KOPT-K1 (cell line): ENCODE measurements around the gene DCP1B.

Experiments used
- H3K27ac ChIP-seq: fragments of 200-600 bp; sonication (generic); 2 replicates; pipeline ENCODE4 v1.5.1; 2016; ENCODE audit warnings: antibody characterized with exemption, mild to moderate bottlenecking, low read depth, low read length; ENCODE audit not compliant: poor library complexity, severe bottlenecking
- H3K36me3 ChIP-seq: fragments of 200-600 bp; sonication (generic); 2 replicates; pipeline ENCODE4 v1.5.1; 2017; ENCODE audit warnings: antibody characterized with exemption, mild to moderate bottlenecking, low read length, moderate library complexity; ENCODE audit not compliant: insufficient read depth
- H3K9me3 ChIP-seq: fragments of 200-600 bp; sonication (generic); 2 replicates; pipeline ENCODE4 v1.5.1; 2017; ENCODE audit warnings: antibody characterized with exemption, low read length, mild to moderate bottlenecking; ENCODE audit not compliant: insufficient read depth, poor library complexity, severe bottlenecking

The DCP1B gene

DNA sequence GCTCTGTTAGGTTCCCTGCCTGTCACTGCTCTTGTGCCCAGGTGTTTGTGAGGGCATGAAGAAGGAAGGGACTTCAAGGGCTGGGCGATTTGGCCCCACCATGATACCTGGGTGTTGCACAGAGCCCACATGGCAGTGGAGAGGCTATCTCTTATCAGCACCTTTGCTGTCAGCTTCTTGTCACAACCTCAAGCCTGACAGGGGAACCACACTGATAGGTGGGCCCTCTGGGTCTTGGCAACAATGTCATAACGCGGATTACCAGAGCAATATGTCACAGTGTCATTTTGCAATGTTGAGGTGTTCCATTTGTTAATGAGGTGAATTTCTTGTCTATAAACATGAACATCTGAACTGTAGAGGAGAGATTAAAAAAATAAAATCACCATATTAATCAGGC lies 25.6 kb upstream of the DCP1B start:
- Histone ChIP-seq H3K36me3 (no peaks in the 10 kb centered on the region), H3K27ac (no peak overlapping the region), H3K9me3 (no peaks in the 10 kb centered on the region)

GRCh38 chr12:2027351-2027750 lies 23.1 kb upstream of the DCP1B start:
- H3K36me3 ChIP-seq, result no peaks in the 10 kb centered on the region
- H3K9me3 ChIP-seq, result no peaks in the 10 kb centered on the region

GRCh38 chr12:2023365-2023764 lies 19.1 kb upstream of the DCP1B start:
- Histone ChIP-seq H3K9me3 (no peaks in the 10 kb centered on the region), H3K36me3 (no peaks in the 10 kb centered on the region)

More at GRCh38 chr12:2027351-2027750, 23.1 kb upstream of the DCP1B start:
- H3K27ac ChIP-seq, result no peak overlapping the region

GRCh38 chr12:2020511-2020910 lies 16.3 kb upstream of the DCP1B start:
- Histone ChIP-seq H3K36me3 (no peaks in the 10 kb centered on the region), H3K9me3 (no peaks in the 10 kb centered on the region), H3K27ac (no peak overlapping the region)

More at GRCh38 chr12:2023365-2023764, 19.1 kb upstream of the DCP1B start:
- no peak overlapping the region for H3K27ac ChIP-seq

GRCh38 chr12:2019126-2019525 lies 14.9 kb upstream of the DCP1B start:
- Histone ChIP-seq H3K36me3 (no peaks in the 10 kb centered on the region), H3K27ac (no peak overlapping the region), H3K9me3 (no peaks in the 10 kb centered on the region)

GRCh38 chr12:2018391-2018790 lies 14.1 kb upstream of the DCP1B start:
- Histone ChIP-seq H3K9me3 (no peaks in the 10 kb centered on the region), H3K27ac (no peak overlapping the region), H3K36me3 (no peaks in the 10 kb centered on the region)

DNA sequence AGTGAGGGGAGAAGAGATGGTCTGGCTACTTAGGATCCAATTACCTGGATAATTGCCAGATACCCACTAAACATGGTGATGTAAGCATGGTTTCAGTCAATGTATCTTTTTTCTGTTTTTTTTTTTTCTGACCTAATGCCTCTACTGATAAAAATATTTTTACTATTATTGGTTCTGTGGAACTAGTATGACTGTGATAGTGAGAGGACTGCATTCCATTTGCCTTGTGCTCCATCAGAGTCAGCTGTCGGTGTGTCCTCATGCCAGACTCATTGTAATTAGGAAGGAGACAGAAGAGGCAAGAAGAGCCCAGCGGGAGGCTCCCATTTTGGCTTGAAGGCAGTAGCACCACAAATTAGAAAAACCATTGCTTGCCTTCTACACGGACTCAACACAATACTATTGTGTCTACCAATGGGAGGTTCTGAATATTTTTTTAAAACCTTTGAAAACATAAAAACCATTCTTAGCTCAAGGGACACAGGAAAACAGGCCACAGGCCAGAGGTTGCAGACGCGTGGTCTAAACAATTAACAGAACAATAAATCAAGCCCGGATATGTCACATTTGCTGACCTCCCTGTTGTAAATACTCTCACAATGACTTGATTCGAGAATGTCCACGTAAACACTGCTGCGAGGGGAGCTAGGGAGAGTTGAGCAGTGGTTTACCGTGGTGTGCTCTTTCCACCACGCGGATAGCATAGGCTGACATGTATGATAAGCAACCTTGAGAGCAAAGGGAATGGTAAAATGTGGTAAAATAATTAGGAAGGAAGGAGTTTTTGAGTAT lies 13.5 kb upstream of the DCP1B start:
- Histone ChIP-seq H3K9me3 (no peaks in the 10 kb centered on the region), H3K36me3 (no peaks in the 10 kb centered on the region), H3K27ac (no peak overlapping the region)

- Histone ChIP-seq H3K36me3 (no peaks in the 10 kb centered on the region), H3K9me3 (no peaks in the 10 kb centered on the region), H3K27ac (no peak overlapping the region)
Observed at GRCh38 chr12:2016862-2017545, 12.7 kb upstream of the DCP1B start.

DNA sequence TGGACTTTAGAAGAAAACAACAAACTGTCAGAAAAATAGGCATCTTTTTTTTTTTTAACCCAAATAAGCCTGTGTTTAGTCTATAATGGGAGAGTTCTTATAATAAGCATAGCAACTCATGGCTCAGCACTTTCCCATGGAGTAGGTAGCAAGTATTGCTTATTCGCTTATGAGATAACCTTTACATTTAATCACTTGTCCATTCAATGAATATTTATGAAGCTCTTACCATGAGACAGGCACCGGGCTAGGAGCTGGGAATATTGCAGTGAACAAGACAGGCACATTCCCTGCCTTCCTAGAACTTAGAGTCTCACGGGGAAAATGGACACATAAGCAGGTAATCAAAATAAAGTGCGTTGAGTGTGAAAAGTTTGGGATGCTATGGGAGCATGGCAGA lies 10.0 kb upstream of the DCP1B start:
- no peaks in the 10 kb centered on the region for H3K9me3 ChIP-seq
- no peaks in the 10 kb centered on the region for H3K36me3 ChIP-seq
- H3K27ac ChIP-seq, result no peak overlapping the region

- H3K27ac ChIP-seq, result no peak overlapping the region
- no peaks in the 10 kb centered on the region for H3K36me3 ChIP-seq
- H3K9me3 ChIP-seq, result no peaks in the 10 kb centered on the region
Observed at GRCh38 chr12:2013527-2014223, 9.4 kb upstream of the DCP1B start.

- no peak overlapping the region for H3K27ac ChIP-seq
- H3K9me3 ChIP-seq, result no peaks in the 10 kb centered on the region
- no peaks in the 10 kb centered on the region for H3K36me3 ChIP-seq
Observed at GRCh38 chr12:2013086-2013485, 8.8 kb upstream of the DCP1B start.

DNA sequence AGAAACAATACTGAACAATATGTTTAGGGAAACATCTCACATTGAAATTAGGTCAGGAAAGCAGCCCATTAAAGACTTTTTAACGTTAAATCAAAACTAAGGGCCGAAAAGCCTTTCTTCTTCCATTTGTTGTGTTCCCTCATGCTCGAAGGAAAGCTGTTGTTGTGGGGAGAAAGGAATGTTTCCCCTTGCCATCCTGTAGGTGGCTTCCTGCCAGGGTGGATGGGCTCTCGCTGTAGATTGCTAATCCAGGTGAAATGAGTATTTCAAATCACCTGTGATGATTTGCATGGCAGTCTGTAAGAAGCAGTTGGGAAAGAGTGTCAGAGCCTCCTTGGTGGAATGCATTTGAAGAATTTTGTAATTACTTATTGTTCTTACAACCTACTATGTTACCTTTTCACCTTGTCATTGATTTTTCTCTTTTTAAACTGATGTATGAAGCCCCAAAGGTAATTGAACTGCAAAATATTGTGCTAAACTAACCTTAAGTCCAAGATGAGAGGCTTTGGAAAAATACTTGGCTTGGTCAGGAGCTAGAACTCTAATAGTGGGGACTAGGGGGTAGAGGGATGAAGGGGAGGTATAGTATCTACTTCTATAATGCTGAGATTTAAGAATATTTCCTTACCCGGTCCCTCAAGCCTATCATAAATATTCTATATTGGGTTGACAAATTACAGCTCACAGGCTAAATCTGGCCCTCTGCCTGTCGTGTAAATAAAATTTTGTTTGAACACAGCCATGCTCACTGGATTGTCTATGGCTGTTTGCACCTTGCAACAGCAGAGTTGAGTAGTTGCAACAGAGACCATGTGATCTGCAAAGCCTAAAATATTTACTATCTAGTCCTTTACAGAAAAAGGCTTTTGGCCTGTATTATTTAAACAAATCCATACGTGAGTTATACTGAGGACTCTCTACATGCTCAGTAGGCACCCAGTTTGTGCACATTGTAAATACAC lies 7.7 kb upstream of the DCP1B start:
- Histone ChIP-seq H3K36me3 (no peaks in the 10 kb centered on the region), H3K27ac (no peak overlapping the region), H3K9me3 (no peaks in the 10 kb centered on the region)

- Histone ChIP-seq H3K27ac (no peak overlapping the region), H3K36me3 (no peaks in the 10 kb centered on the region), H3K9me3 (no peaks in the 10 kb centered on the region)
Observed at GRCh38 chr12:2009623-2010022, 5.4 kb upstream of the DCP1B start.

DNA sequence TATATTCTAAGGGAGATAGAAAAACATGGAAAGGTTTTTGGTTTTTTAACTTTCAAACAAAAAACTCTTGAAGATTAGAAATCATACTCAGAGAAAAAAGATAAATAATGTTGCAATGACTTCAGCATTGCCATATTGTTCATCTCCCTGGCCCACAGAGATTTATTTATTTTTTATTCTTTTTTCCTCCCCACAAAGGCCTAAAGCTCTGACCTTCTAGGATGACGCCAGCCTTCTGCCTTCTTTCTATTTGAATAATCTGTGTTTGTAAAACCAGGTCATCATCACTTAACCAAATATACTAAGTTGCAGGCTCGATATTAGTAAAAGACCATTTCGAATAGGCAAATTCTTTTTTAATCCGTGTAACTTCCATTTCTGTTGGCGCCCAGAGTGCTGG lies 4.4 kb upstream of the DCP1B start:
- H3K27ac ChIP-seq, result no peak overlapping the region

More for the DNA sequence above, 4.4 kb upstream of the DCP1B start:
- Histone ChIP-seq H3K36me3 (no peaks in the 10 kb centered on the region), H3K9me3 (no peaks in the 10 kb centered on the region)
